Osteocyte (in vitro differentiated cells): ENCODE data around the gene P2RX7. TPM values are rescaled to one million over a fixed set of nuclear protein-coding genes. Genes with fewer than 3 reads are reported as not detected.

Source experiments
- DNase-seq: peaks from one replicate; pipeline ENCODE4 v3.0.0; 2021; ENCODE audit warnings: mixed read lengths; ENCODE audit not compliant: unreplicated experiment; ENCODE audit errors: extremely low spot score
- H3K27ac Mint-ChIP-seq: one replicate; pipeline ENCODE4 v1.8.0; 2021; ENCODE audit warnings: mild to moderate bottlenecking, mixed read lengths; ENCODE audit not compliant: unreplicated experiment
- H3K27me3 Mint-ChIP-seq: one replicate; pipeline ENCODE4 v1.8.0; 2021; ENCODE audit warnings: mixed read lengths; ENCODE audit not compliant: unreplicated experiment
- H3K36me3 Mint-ChIP-seq: one replicate; pipeline ENCODE4 v1.8.0; 2021; ENCODE audit warnings: mixed read lengths; ENCODE audit not compliant: unreplicated experiment
- H3K4me1 Mint-ChIP-seq: one replicate; pipeline ENCODE4 v1.8.0; 2021; ENCODE audit warnings: mixed read lengths; ENCODE audit not compliant: unreplicated experiment
- H3K4me3 Mint-ChIP-seq: one replicate; pipeline ENCODE4 v1.8.0; 2021; ENCODE audit warnings: mild to moderate bottlenecking, moderate library complexity, mixed read lengths; ENCODE audit not compliant: unreplicated experiment
- H3K9me3 Mint-ChIP-seq: one replicate; pipeline ENCODE4 v1.8.0; 2021; ENCODE audit warnings: mixed read lengths; ENCODE audit not compliant: unreplicated experiment
- CTCF ChIP-seq: fragments of 200-600 bp; sonication (generic); IDR thresholded peaks from 2 replicates; pipeline ENCODE4 v1.5.0; 2021; ENCODE audit warnings: antibody characterized with exemption, mild to moderate bottlenecking, moderate library complexity
- total RNA-seq: library from RNA; stranded (reverse); gene quantifications from 2 replicates; pipeline ENCODE4 v1.2.1, GENCODE V29; 2021

Gene P2RX7
- total RNA-seq, 1 donor from 2014 or later: 0.30 TPM

- Mint-ChIP-seq H3K9me3 (no peaks in the 10 kb centered on the region), H3K27me3 (no peaks in the 10 kb centered on the region), H3K27ac (no peak overlapping the region), H3K36me3 (peaks cover 11% of the 10 kb centered on the region), H3K4me3 (no peak overlapping the region), H3K4me1 (peaks cover 8% of the 10 kb centered on the region)
- DNase-seq: no peak
- no peak for TF ChIP-seq CTCF
Observed at GRCh38 chr12:121218588-121219352, 86.1 kb downstream of the P2RX7 start.

- Mint-ChIP-seq H3K4me1 (peaks cover 7% of the 10 kb centered on the region), H3K27me3 (no peaks in the 10 kb centered on the region), H3K27ac (no peak overlapping the region), H3K9me3 (no peaks in the 10 kb centered on the region), H3K4me3 (no peak overlapping the region), H3K36me3 (peaks cover 8% of the 10 kb centered on the region)
- no peak for DNase-seq
- no peak for TF ChIP-seq CTCF
Observed at GRCh38 chr12:121219353-121219986, 86.8 kb downstream of the P2RX7 start.

- Mint-ChIP-seq H3K9me3 (no peaks in the 10 kb centered on the region), H3K36me3 (peaks cover 6% of the 10 kb centered on the region), H3K4me1 (no peaks in the 10 kb centered on the region), H3K4me3 (no peak overlapping the region), H3K27ac (no peak overlapping the region), H3K27me3 (no peaks in the 10 kb centered on the region)
- DNase-seq: no peak
- TF ChIP-seq CTCF: no peak
Observed at GRCh38 chr12:121222847-121223246, 90.2 kb downstream of the P2RX7 start.

- Mint-ChIP-seq H3K27ac (no peak overlapping the region), H3K4me1 (no peaks in the 10 kb centered on the region), H3K9me3 (no peaks in the 10 kb centered on the region), H3K36me3 (peaks cover 7% of the 10 kb centered on the region), H3K4me3 (no peak overlapping the region), H3K27me3 (no peaks in the 10 kb centered on the region)
- DNase-seq: no peak
- TF ChIP-seq CTCF: no peak
Observed at GRCh38 chr12:121223292-121224285, 90.9 kb downstream of the P2RX7 start.
